ENCODE measurements around the gene ADRA2A.

The ADRA2A gene

GRCh38 chr10:111110771-111111170 is 33.9 kb downstream of the ADRA2A start:
- peak; percentile 5 for DNase-seq

- DNase-seq: no peak
Observed at GRCh38 chr10:111112333-111112732, 35.5 kb downstream of the ADRA2A start.

- peak; percentile 22 for DNase-seq
Observed at GRCh38 chr10:111113238-111113960, 36.6 kb downstream of the ADRA2A start.

- DNase-seq: peak; percentile 43
Observed at GRCh38 chr10:111113961-111114757, 37.3 kb downstream of the ADRA2A start.

- peak; percentile 40 for DNase-seq
Observed at GRCh38 chr10:111114758-111115500, 38.1 kb downstream of the ADRA2A start.

- DNase-seq: peak; percentile 12
Observed at GRCh38 chr10:111116211-111116610, 39.4 kb downstream of the ADRA2A start.

GRCh38 chr10:111116762-111117445 is 40.1 kb downstream of the ADRA2A start:
- peak; percentile 49 for DNase-seq

GRCh38 chr10:111117528-111118277 is 40.9 kb downstream of the ADRA2A start:
- peak; percentile 37 for DNase-seq

- DNase-seq: peak; percentile 35
Observed at GRCh38 chr10:111118758-111119157, 41.9 kb downstream of the ADRA2A start.

GRCh38 chr10:111119637-111120036 is 42.8 kb downstream of the ADRA2A start:
- peak; percentile 28 for DNase-seq

- no peak for DNase-seq
Observed at GRCh38 chr10:111122127-111122526, 45.3 kb downstream of the ADRA2A start.

- peak; percentile 17 for DNase-seq
Observed at GRCh38 chr10:111123883-111124282, 47.1 kb downstream of the ADRA2A start.

- DNase-seq: peak; percentile 29
Observed at GRCh38 chr10:111125102-111125501, 48.3 kb downstream of the ADRA2A start.

GRCh38 chr10:111126077-111126476 is 49.2 kb downstream of the ADRA2A start:
- DNase-seq: peak; percentile 26

GRCh38 chr10:111127081-111127848 is 50.4 kb downstream of the ADRA2A start:
- peak; percentile 57 for DNase-seq

GRCh38 chr10:111128331-111129180 is 51.7 kb downstream of the ADRA2A start:
- peak; percentile 84 for DNase-seq

GRCh38 chr10:111129363-111129762 is 52.5 kb downstream of the ADRA2A start:
- DNase-seq: peak; percentile 24

- peak; percentile 19 for DNase-seq
Observed at GRCh38 chr10:111130471-111130870, 53.6 kb downstream of the ADRA2A start.

Measured in islet precursor cell (in vitro differentiated cells).